ENCODE data around the gene PEX26. TPM values are rescaled to one million over a fixed set of nuclear protein-coding genes. Genes with fewer than 3 reads are reported as not detected.

PEX26 gene
- total and polyA plus RNA-seq, 2 donors (not counting 1 experiment from before 2014, with no cell fraction given): 13.2 to 14.5 TPM

GRCh38 chr22:18056807-18057474, 20.8 kb upstream of the PEX26 start:
- no peak for DNase-seq (ENCODE audit: low read depth in 2 of 2)
- H3K4me1 ChIP-seq (ENCODE audit: control insufficient read depth, extremely low read depth, insufficient read depth, low read length): peaks cover 28% of the 10 kb centered on the region
- H3K79me2 ChIP-seq (ENCODE audit: control insufficient read depth, insufficient read depth, low read length): no peaks in the 10 kb centered on the region
- no peaks in the 10 kb centered on the region for H3K36me3 ChIP-seq (ENCODE audit: control insufficient read depth, insufficient read depth, low read length)
- peak overlapping the region; percentile 81 for H3K27ac ChIP-seq (ENCODE audit: insufficient read depth, low read length)
- H3K27me3 ChIP-seq (ENCODE audit: control insufficient read depth, insufficient read depth, low read length): no peaks in the 10 kb centered on the region
- no peaks in the 10 kb centered on the region for H4K20me1 ChIP-seq (ENCODE audit: control insufficient read depth, extremely low read depth, insufficient read depth, low read length)
- no peak overlapping the region for H3K4me3 ChIP-seq (replicated peaks in 1 of 4; ENCODE audit: control extremely low read depth in 1 of 4, insufficient read depth in 1 of 4, low read depth in 3 of 4, low read length in 4 of 4)
- H3K9ac ChIP-seq (ENCODE audit: insufficient read depth, low read length): no peak overlapping the region
- no peak for TF ChIP-seq EZH2 (IDR thresholded peaks at IDR 0.05; ENCODE audit: low read length, missing control alignments)
- TF ChIP-seq, protein P1, sequence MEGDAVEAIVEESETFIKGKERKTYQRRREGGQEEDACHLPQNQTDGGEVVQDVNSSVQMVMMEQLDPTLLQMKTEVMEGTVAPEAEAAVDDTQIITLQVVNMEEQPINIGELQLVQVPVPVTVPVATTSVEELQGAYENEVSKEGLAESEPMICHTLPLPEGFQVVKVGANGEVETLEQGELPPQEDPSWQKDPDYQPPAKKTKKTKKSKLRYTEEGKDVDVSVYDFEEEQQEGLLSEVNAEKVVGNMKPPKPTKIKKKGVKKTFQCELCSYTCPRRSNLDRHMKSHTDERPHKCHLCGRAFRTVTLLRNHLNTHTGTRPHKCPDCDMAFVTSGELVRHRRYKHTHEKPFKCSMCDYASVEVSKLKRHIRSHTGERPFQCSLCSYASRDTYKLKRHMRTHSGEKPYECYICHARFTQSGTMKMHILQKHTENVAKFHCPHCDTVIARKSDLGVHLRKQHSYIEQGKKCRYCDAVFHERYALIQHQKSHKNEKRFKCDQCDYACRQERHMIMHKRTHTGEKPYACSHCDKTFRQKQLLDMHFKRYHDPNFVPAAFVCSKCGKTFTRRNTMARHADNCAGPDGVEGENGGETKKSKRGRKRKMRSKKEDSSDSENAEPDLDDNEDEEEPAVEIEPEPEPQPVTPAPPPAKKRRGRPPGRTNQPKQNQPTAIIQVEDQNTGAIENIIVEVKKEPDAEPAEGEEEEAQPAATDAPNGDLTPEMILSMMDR (conservative IDR thresholded peaks at IDR 0.05 in 1 of 2, IDR thresholded peaks at IDR 0.05 in 1 of 2; ENCODE audit: low read depth in 1 of 2, low read length in 2 of 2): no peak
- H3K9me3 ChIP-seq (ENCODE audit: control insufficient read depth, insufficient read depth, low read depth, low read length): no peaks in the 10 kb centered on the region
- peak overlapping the region; percentile 19 for H2AFZ ChIP-seq (ENCODE audit: low read length)
- H3K4me2 ChIP-seq (ENCODE audit: extremely low read depth, insufficient read depth, low read length): peak overlapping the region; percentile 69

DNA sequence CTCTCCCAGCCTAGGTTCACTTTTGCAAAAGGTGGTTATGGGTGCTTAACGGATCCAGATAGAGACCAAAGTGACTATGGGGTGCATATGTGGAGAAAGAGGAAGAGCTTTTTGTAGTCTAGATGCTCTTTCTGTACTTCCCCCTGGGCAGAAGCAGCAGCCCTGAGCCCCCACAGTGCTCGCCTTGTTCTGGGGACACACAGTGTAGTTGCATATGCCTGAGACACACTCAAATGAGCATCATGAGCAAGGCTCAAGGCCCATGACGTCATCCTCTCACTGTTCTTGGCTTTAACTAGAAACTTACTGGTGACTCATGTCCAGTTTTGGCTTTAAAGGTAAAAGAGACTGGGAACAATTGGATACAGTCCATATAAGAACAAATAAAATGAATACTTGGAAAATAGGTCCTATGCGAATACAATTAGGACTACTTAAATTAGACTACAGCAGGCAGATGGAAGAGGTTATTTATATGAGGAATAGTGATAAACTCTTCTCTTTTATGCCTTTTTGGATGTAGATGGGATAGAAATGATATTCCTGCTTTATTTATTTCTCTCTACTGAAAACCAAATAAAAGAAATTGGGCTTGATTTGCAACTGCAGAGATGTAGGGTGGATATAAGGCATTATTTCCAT, 20.1 kb upstream of the PEX26 start:
- no peaks in the 10 kb centered on the region for H3K9me3 ChIP-seq (ENCODE audit: control insufficient read depth, insufficient read depth, low read depth, low read length)
- H3K4me2 ChIP-seq (ENCODE audit: extremely low read depth, insufficient read depth, low read length): peak overlapping the region; percentile 58
- H3K27me3 ChIP-seq (ENCODE audit: control insufficient read depth, insufficient read depth, low read length): no peaks in the 10 kb centered on the region
- H3K4me3 ChIP-seq (replicated peaks in 1 of 4; ENCODE audit: control extremely low read depth in 1 of 4, insufficient read depth in 1 of 4, low read depth in 3 of 4, low read length in 4 of 4): no peak overlapping the region
- DNase-seq (ENCODE audit: low read depth in 2 of 2): peak; percentile 100
- H3K36me3 ChIP-seq (ENCODE audit: control insufficient read depth, insufficient read depth, low read length): no peaks in the 10 kb centered on the region
- no peaks in the 10 kb centered on the region for H3K79me2 ChIP-seq (ENCODE audit: control insufficient read depth, insufficient read depth, low read length)
- peaks cover 28% of the 10 kb centered on the region for H3K4me1 ChIP-seq (ENCODE audit: control insufficient read depth, extremely low read depth, insufficient read depth, low read length)
- TF ChIP-seq, protein P1 (conservative IDR thresholded peaks at IDR 0.05 in 1 of 2, IDR thresholded peaks at IDR 0.05 in 1 of 2; ENCODE audit: low read depth in 1 of 2, low read length in 2 of 2): no peak
- no peak for TF ChIP-seq EZH2 (IDR thresholded peaks at IDR 0.05; ENCODE audit: low read length, missing control alignments)
- no peak overlapping the region for H2AFZ ChIP-seq (ENCODE audit: low read length)
- no peaks in the 10 kb centered on the region for H4K20me1 ChIP-seq (ENCODE audit: control insufficient read depth, extremely low read depth, insufficient read depth, low read length)
- no peak overlapping the region for H3K9ac ChIP-seq (ENCODE audit: insufficient read depth, low read length)
- peak overlapping the region; percentile 19 for H3K27ac ChIP-seq (ENCODE audit: insufficient read depth, low read length)

- Histone ChIP-seq H4K20me1 (ENCODE audit: control insufficient read depth, extremely low read depth, insufficient read depth, low read length) (no peaks in the 10 kb centered on the region), H3K36me3 (ENCODE audit: control insufficient read depth, insufficient read depth, low read length) (no peaks in the 10 kb centered on the region), H3K4me2 (ENCODE audit: extremely low read depth, insufficient read depth, low read length) (no peak overlapping the region), H3K9me3 (ENCODE audit: control insufficient read depth, insufficient read depth, low read depth, low read length) (no peaks in the 10 kb centered on the region), H3K27me3 (ENCODE audit: control insufficient read depth, insufficient read depth, low read length) (no peaks in the 10 kb centered on the region), H3K9ac (ENCODE audit: insufficient read depth, low read length) (no peak overlapping the region), H3K4me3 (replicated peaks in 1 of 4; ENCODE audit: control extremely low read depth in 1 of 4, insufficient read depth in 1 of 4, low read depth in 3 of 4, low read length in 4 of 4) (no peak overlapping the region), H3K4me1 (ENCODE audit: control insufficient read depth, extremely low read depth, insufficient read depth, low read length) (peaks cover 28% of the 10 kb centered on the region), H3K27ac (ENCODE audit: insufficient read depth, low read length) (no peak overlapping the region), H3K79me2 (ENCODE audit: control insufficient read depth, insufficient read depth, low read length) (no peaks in the 10 kb centered on the region), H2AFZ (ENCODE audit: low read length) (no peak overlapping the region)
- no peak for TF ChIP-seq EZH2 (IDR thresholded peaks at IDR 0.05; ENCODE audit: low read length, missing control alignments)
- TF ChIP-seq, protein P1 (conservative IDR thresholded peaks at IDR 0.05 in 1 of 2, IDR thresholded peaks at IDR 0.05 in 1 of 2; ENCODE audit: low read depth in 1 of 2, low read length in 2 of 2): no peak
- no peak for DNase-seq (ENCODE audit: low read depth in 2 of 2)
These were observed 19.3 kb upstream of the PEX26 start for GRCh38 chr22:18058371-18059093.
